Measurements from ENCODE around the gene COQ10A.
A peak's percentile ranks its signal among the peaks of the same experiment; 100 is the strongest.
"Not testable (repeated sequence)": the region's sequence is repeated elsewhere in the genome, so short reads cannot be mapped to it uniquely, and the experiment has no call there.

The COQ10A gene

DNA sequence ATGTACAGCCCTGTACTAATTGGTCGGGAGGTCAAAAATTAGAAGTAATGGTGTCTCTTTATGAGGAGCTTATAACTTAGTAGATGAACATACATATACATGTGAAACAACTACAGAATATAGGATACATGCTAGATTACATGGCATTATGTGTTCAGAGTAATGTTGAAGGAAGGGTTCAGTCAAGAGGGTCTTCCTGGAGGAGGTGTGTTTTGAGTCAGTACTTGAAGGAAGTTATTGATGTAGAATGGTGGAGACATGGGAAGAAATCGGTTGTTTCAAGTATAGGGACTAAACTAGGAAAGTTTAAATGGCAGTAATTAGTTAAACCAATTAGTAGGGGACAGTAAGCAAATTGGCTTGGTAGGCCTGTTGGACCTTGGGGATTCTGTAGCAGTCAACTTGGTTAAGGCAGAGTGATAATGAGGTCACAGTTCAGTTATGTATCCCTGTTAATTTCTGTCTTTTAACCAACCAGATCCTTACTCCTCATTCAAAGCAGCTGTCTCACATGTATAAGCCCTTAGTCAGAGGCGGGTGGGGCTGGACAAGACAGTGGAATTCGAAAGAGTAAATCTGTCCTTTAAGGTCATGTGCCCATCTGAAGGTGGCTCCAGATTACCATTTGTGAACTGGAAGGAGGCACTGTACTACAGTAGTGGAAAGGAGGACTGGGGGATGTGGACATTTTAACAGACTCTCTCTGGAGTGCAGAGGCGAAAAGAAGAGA, 5.1 kb upstream of the COQ10A start:
- H3K9ac ChIP-seq (ENCODE audit: low read depth, low read length, poor library complexity, severe bottlenecking) = no peak overlapping the region
- peaks cover 13% of the 10 kb centered on the region for H4K20me1 ChIP-seq (ENCODE audit: insufficient read depth, low read length, poor library complexity, severe bottlenecking)
- no peak for TF ChIP-seq EZH2phosphoT487 (IDR thresholded peaks at IDR 0.05; ENCODE audit: borderline replicate concordance)
- no peak for TF ChIP-seq CTCF (conservative IDR thresholded peaks at IDR 0.05; ENCODE audit: low read length)
- H3K4me2 ChIP-seq (ENCODE audit: low read depth, low read length, poor library complexity, severe bottlenecking) = no peak overlapping the region
- no peaks in the 10 kb centered on the region for H3F3A ChIP-seq (ENCODE audit: low read depth)
- H3K79me2 ChIP-seq (ENCODE audit: insufficient read depth, low read length) = peaks cover 14% of the 10 kb centered on the region
- H3K4me3 ChIP-seq (ENCODE audit: low read length, poor library complexity, severe bottlenecking) = no peak overlapping the region
- H3K36me3 ChIP-seq (ENCODE audit: insufficient read depth, low read length) = no peaks in the 10 kb centered on the region
- H3K27me3 ChIP-seq (ENCODE audit: insufficient read depth, low read length, poor library complexity, severe bottlenecking) = no peaks in the 10 kb centered on the region
- H3K4me1 ChIP-seq (ENCODE audit: insufficient read depth, low read length, poor library complexity, severe bottlenecking) = peaks cover 20% of the 10 kb centered on the region
- H3K9me2 ChIP-seq (replicated peaks; ENCODE audit: low read depth, low read length) = no peaks in the 10 kb centered on the region
- H3K9me3 ChIP-seq (ENCODE audit: insufficient read depth, low read depth, low read length) = no peaks in the 10 kb centered on the region
- H2AFZ ChIP-seq (ENCODE audit: low read length) = no peak overlapping the region

DNA sequence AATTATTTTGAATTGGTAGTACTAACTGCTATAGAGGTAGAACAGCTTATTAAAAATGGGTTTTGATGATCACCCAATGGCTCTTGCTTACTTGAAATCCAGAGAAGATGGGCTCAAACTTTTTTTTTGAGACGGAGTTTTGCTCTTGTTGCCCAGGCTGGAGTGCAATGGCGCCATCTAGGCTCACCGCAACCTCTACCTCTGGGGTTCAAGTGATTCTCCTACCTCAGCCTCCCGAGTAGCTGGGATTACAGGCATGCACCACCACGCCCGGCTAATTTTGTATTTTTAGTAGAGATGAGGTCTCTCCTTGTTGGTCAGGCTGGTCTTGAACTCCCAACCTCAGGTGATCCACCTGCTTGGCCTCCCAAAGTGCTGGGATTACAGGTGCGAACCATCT, 3.8 kb upstream of the COQ10A start:
- H3K9me3 ChIP-seq (ENCODE audit: insufficient read depth, low read depth, low read length); H3F3A ChIP-seq (ENCODE audit: low read depth); H3K79me2 ChIP-seq (ENCODE audit: insufficient read depth, low read length); H3K9ac ChIP-seq (ENCODE audit: low read depth, low read length, poor library complexity, severe bottlenecking); H3K4me2 ChIP-seq (ENCODE audit: low read depth, low read length, poor library complexity, severe bottlenecking); H3K4me3 ChIP-seq (ENCODE audit: low read length, poor library complexity, severe bottlenecking); H4K20me1 ChIP-seq (ENCODE audit: insufficient read depth, low read length, poor library complexity, severe bottlenecking); H2AFZ ChIP-seq (ENCODE audit: low read length); H3K9me2 ChIP-seq (replicated peaks; ENCODE audit: low read depth, low read length); H3K36me3 ChIP-seq (ENCODE audit: insufficient read depth, low read length); H3K27me3 ChIP-seq (ENCODE audit: insufficient read depth, low read length, poor library complexity, severe bottlenecking): not testable (repeated sequence)
- peak; percentile 42 for TF ChIP-seq CTCF (conservative IDR thresholded peaks at IDR 0.05; ENCODE audit: low read length)
- H3K4me1 ChIP-seq (ENCODE audit: insufficient read depth, low read length, poor library complexity, severe bottlenecking) = peaks cover 16% of the 10 kb centered on the region

- peak overlapping the region; percentile 85 for H3K4me3 ChIP-seq (ENCODE audit: low read length, poor library complexity, severe bottlenecking)
- H3K4me1 ChIP-seq (ENCODE audit: insufficient read depth, low read length, poor library complexity, severe bottlenecking) = peaks cover 19% of the 10 kb centered on the region
- peak overlapping the region; percentile 68 for H3K4me2 ChIP-seq (ENCODE audit: low read depth, low read length, poor library complexity, severe bottlenecking)
- not testable (repeated sequence) for H3K27me3 ChIP-seq (ENCODE audit: insufficient read depth, low read length, poor library complexity, severe bottlenecking); H3K36me3 ChIP-seq (ENCODE audit: insufficient read depth, low read length); H4K20me1 ChIP-seq (ENCODE audit: insufficient read depth, low read length, poor library complexity, severe bottlenecking); H3K9me2 ChIP-seq (replicated peaks; ENCODE audit: low read depth, low read length); H3F3A ChIP-seq (ENCODE audit: low read depth); H3K9me3 ChIP-seq (ENCODE audit: insufficient read depth, low read depth, low read length)
- H3K79me2 ChIP-seq (ENCODE audit: insufficient read depth, low read length) = peaks cover 19% of the 10 kb centered on the region; the same call in 1 of the 2 replicates
- H3K9ac ChIP-seq (ENCODE audit: low read depth, low read length, poor library complexity, severe bottlenecking) = peak overlapping the region; percentile 75
- H2AFZ ChIP-seq (ENCODE audit: low read length) = peak overlapping the region; percentile 91
These were observed 562 bp upstream of the COQ10A start for GRCh38 chr12:56266068-56266692.

Data from Loucy (cell line).